ENCODE results near the gene TM4SF1.

GRCh38 chr3:149398296-149398695 is 20.8 kb upstream of the TM4SF1 start:
- TF ChIP-seq POLR2A (IDR thresholded peaks at IDR 0.05) (no peak), CTCF (IDR thresholded peaks at IDR 0.05) (no peak)
